ENCODE results near the gene CCSAP. TPM values are rescaled to one million over a fixed set of nuclear protein-coding genes. Genes with fewer than 3 reads are reported as not detected.

CCSAP gene
- total RNA-seq, 1 experiment from 2014 or later: 8.5 TPM

DNA sequence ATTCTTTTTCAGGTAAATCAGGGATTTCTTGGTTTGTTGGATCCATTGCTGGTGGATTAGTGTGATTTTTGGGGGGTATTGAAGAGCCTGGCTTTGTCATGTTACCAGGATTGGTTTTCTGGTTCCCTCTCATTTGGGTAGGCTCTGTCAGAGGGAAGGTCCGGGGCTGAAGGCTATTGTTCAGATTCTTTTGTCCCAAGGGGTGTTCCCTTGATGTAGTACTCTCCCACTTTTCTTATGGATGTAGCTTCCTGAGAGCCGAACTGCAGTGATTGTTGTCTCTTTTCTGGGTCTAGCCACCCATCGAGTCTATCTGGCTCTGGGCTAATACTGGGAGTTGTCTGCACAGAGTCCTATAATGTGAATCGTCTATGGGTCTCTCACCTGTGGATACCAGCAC lies 17.6 kb upstream of the CCSAP start:
- Histone ChIP-seq H3K56ac (ENCODE audit: insufficient read length, low read depth, low read length) (no peak overlapping the region), H4K5ac (ENCODE audit: insufficient read length, low read depth, low read length) (no peak overlapping the region), H3K23me2 (ENCODE audit: insufficient read length, low read depth, low read length, poor library complexity, severe bottlenecking) (no peaks in the 10 kb centered on the region), H3K18ac (ENCODE audit: insufficient read length, low read depth, low read length) (no peak overlapping the region), H3K4me1 (ENCODE audit: insufficient read depth, low read length) (peaks cover 6% of the 10 kb centered on the region), H2BK12ac (ENCODE audit: insufficient read length, low read depth, low read length) (no peak overlapping the region), H3K79me1 (ENCODE audit: insufficient read depth, low read depth, low read length, poor library complexity, severe bottlenecking) (no peaks in the 10 kb centered on the region), H4K20me1 (ENCODE audit: control insufficient read depth, insufficient read depth, insufficient read length) (no peaks in the 10 kb centered on the region), H3K14ac (ENCODE audit: insufficient read depth, low read length) (no peak overlapping the region), H2BK120ac (ENCODE audit: low read depth, low read length, poor library complexity, severe bottlenecking) (no peak overlapping the region), H2BK5ac (ENCODE audit: insufficient read length, low read length) (no peak overlapping the region), H4K91ac (ENCODE audit: insufficient read length, low read depth, low read length) (no peak overlapping the region), H3K9me3 (ENCODE audit: control insufficient read depth, low read depth, low read length) (no peaks in the 10 kb centered on the region), H2AFZ (ENCODE audit: low read length) (no peak overlapping the region), H4K8ac (replicated peaks; ENCODE audit: insufficient read length, low read depth, low read length) (no peak overlapping the region), H3K4me2 (ENCODE audit: insufficient read depth, insufficient read length, low read length) (peak overlapping the region; percentile 35), H2AK5ac (ENCODE audit: insufficient read length, low read length) (no peak overlapping the region), H3K27ac (ENCODE audit: insufficient read length, low read depth, low read length) (no peak overlapping the region), H3K9ac (ENCODE audit: extremely low read depth, insufficient read length, low read length) (no peak overlapping the region), H2BK20ac (ENCODE audit: low read depth, low read length, poor library complexity, severe bottlenecking) (no peak overlapping the region), H3K27me3 (ENCODE audit: insufficient read depth, low read length) (no peaks in the 10 kb centered on the region), H3K4ac (ENCODE audit: low read depth, low read length) (no peak overlapping the region), H2BK15ac (ENCODE audit: low read depth, low read length) (no peak overlapping the region), H3K23ac (ENCODE audit: insufficient read length, low read depth, low read length) (no peak overlapping the region), H3T11ph (ENCODE audit: low read length) (no peak overlapping the region), H3K79me2 (ENCODE audit: insufficient read depth, low read length) (no peaks in the 10 kb centered on the region)
- no CpG with 5 or more reads among the region's 4 CpGs for WGBS (ENCODE audit: extremely low coverage, insufficient read length, low lambda C conversion rate)
- Mint-ChIP-seq H3K36me3 (ENCODE audit: insufficient read depth in 1 of 3, low read depth in 3 of 3) (no peaks in the 10 kb centered on the region), H3K4me3 (peak overlapping the region; percentile 5 to 7; a peak in 2 of 5 replicates), H3K4me1 (peaks cover 30 to 33% of the 10 kb centered on the region in 2 experiments), H3K27ac (peak overlapping the region in 2 of 3 experiments; percentile 62 to 88; a peak in 2 of 7 replicates), H3K27me3 (ENCODE audit: low read depth) (peaks cover 19% of the 10 kb centered on the region), H3K9me3 (peaks cover 2 to 5% of the 10 kb centered on the region in 2 experiments; a peak in 3 of 5 replicates)
- TF ChIP-seq CTCF (conservative IDR thresholded peaks at IDR 0.05): no peak
- no peak for DNase-seq
